ELR (cell line): Measurements from ENCODE around the gene IFT27.
"Not testable (repeated sequence)": the region's sequence is repeated elsewhere in the genome, so short reads cannot be mapped to it uniquely, and the experiment has no call there.

ENCODE experiments used
- DNase-seq: peaks from one replicate; pipeline ENCODE4 v3.0.0-alpha.2; 2015; ENCODE audit warnings: low read depth

Gene IFT27

GRCh38 chr22:36744413-36744765 lies 31.5 kb downstream of the IFT27 start:
- no peak for DNase-seq

GRCh38 chr22:36743591-36744412 lies 32.1 kb downstream of the IFT27 start:
- DNase-seq, result no peak

GRCh38 chr22:36743011-36743410 lies 32.9 kb downstream of the IFT27 start:
- no peak for DNase-seq

GRCh38 chr22:36741968-36742367 lies 34.0 kb downstream of the IFT27 start:
- DNase-seq, result no peak

DNA sequence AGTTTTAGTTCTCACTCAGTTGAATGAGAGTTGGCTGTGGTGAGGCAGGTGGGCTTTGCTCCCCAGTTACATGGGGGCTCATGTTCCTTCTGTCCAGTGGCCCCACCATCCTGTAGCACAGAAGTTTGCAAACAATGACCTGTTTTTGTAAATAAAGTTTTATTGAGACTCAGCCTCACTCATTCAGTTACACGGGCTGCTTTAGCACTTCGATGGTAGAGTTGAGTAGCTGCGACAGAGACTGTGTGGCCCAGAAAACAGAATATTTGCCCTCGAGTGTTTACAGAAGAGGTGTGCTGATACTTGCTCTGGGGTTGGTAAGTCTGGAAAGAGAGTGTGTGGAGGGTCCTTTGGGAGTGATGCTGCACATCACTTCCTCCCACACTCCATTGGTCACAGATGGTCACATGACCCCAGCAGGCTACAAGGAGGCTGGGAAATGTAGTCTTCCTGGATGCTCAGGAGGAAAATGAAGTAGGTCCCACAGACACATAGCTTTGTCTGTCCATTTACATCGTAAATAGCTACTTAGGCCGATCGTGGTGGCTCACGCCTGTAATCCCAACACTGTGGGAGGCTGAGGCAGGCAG lies 34.6 kb downstream of the IFT27 start:
- DNase-seq, result peak; percentile 28

DNA sequence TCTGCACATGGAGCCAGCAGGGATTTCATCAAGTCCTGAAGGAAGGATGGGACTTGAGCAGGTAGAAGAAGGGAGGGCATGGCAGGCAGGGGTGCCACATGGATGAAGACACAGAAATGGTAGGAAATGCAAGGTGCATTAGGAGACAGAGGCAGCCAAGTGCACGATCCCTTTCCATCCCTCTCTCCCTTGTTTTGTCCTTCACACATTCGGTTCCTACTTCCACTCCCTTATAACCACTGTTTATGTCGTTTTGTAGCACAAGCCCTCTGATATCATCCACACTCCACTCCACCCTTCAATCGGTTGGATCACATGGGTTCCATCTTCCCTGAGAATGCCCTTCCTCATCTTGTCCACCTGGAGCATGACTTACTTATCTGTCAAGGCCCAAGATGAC lies 35.2 kb downstream of the IFT27 start:
- DNase-seq, result no peak

- no peak for DNase-seq
Measured at GRCh38 chr22:36739185-36739584, 36.7 kb downstream of the IFT27 start.

- DNase-seq, result no peak
Measured at GRCh38 chr22:36738416-36739020, 37.4 kb downstream of the IFT27 start.

GRCh38 chr22:36737776-36738175 lies 38.1 kb downstream of the IFT27 start:
- no peak for DNase-seq

DNA sequence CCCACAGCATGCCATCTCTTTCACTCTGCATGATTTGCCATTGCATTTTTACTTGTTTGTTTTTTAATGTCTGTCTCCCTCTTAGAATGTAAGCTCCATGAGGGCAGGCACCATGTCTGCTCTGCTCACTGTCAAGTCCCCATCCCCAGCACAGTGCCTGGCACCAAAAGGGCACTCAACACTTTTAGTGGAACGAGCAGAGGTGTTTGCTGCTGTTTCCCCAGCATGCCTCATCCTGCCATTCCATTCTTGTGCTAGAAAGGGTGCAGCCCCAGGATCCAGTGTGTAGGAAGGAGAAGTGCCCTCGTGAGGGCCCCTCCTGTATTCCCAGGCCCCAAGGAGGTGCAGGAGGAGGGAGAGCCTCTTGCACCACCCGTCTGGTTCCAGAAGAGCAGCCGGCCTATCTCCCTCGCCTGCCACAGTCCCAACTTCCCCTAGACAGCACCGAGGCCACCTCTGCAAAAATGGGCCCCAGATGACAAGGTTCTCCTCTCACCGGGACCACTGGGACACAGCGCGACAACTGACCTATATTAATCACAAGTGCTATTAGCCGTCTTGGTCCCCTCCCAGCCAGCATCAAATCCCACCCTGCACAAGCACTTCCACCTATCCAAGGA lies 39.1 kb downstream of the IFT27 start:
- DNase-seq, result no peak

DNA sequence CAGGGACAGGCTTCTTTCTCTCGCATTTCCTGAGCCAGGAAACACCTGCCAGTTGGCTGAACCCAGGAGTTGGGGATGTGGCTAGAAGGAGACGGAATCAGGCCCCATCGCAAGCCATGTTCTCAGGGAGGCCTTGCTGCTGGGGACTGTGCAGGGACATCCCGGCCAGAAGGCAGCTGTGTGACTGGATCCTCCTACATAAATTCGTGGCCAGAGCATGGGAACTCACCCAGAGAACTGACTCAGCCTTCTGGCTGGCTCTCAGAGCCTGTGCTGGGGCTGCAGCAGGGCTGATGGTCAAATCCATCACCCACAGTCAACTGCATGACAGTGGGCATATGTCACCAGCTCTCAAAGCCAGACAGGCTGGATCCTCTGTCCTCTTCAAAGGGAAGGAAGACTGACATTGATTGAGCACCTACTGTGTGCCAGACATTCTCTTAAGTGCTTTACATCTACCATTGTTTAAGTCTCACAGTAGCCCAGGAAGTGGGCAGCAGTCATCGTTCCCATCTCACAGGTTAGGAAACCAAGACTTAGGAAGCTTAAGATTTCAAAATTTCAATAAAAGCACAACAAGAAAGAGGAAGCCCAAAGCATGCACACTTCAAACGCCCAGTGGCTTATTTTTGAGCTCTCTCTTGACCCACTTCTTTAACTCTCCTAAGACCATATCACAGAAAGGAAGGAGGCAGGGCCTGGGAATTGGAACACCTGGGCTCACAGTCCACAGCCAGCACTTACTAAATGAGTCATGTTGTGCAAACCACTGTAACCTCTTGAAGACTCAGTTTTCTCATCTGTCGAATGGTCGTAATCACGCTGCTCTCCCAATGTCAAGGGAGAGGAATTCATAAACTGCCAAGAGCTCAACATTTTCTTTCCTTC lies 41.5 kb downstream of the IFT27 start:
- peak; percentile 15 for DNase-seq

GRCh38 chr22:36733271-36733670 lies 42.6 kb downstream of the IFT27 start:
- no peak for DNase-seq

GRCh38 chr22:36732609-36733008 lies 43.3 kb downstream of the IFT27 start:
- DNase-seq, result no peak

GRCh38 chr22:36731916-36732315 lies 44.0 kb downstream of the IFT27 start:
- DNase-seq, result no peak

DNA sequence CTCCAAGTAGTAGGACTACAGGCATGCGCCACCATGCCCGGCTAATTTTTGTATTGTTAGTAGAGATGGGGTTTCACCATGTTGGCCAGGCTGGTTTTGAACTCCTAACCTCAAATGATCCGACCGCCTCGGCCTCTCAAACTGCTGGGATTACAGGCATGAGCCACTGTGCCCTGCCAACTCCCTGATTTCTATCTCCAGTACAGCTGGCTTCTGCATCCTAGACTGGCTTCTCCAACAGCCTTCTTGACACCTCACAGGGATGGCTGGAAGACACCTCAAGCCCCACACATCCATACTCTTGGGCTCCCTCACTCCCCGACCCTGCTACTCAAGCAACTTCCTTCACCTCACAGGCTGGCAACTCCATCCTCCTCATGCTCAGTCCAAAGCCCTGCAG lies 44.6 kb downstream of the IFT27 start:
- not testable (repeated sequence) for DNase-seq

DNA sequence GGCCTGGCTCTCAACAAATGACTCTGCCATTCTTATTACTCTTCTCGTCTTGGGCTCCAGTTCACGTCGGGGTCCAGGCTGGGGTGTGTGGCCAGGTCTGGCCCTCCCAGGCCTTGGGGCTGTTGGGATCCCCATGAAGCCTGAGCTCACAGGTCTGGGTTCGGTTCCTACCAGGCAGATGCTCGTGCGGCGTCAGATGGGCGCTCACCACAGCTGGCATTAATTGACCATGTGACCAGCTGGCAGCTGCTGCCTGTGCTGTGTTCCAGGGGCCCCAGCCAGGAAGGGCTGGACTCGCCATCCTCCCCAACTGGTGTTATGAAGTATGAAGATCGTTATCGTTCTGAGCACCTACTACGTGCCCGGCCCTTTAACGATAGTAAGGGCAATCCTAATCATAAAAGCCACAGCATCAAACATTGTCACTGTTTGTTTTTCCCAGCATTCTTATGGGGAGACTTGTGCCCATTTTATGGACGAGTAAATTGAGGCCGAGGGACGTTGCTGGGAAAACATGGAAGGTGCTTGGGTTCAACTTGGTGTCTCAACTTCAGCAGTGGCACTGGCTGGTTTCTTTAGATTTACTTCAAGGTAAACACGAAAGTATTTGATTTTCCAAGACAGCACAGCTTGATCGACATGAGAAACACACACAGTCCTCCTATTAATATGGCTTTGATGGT lies 45.6 kb downstream of the IFT27 start:
- no peak for DNase-seq

DNA sequence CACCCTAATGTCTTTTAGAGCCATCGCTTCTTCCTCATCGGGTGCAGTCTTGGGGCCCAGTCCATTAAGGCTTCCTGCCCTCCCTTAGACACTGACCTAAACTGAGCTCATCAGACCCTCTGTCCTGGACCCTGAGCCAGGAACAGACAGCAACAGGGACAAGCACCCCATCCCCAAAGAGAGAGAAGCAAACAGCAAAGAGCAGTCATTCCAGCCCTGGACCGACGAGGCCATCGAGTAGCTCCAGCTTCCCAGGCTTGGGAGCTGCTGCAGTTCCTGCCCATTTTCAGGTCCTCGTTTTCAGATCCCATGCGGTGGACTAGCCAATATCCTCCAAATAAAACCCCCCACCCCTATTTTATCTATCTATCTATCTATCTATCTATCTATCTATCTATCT lies 46.6 kb downstream of the IFT27 start:
- no peak for DNase-seq

DNA sequence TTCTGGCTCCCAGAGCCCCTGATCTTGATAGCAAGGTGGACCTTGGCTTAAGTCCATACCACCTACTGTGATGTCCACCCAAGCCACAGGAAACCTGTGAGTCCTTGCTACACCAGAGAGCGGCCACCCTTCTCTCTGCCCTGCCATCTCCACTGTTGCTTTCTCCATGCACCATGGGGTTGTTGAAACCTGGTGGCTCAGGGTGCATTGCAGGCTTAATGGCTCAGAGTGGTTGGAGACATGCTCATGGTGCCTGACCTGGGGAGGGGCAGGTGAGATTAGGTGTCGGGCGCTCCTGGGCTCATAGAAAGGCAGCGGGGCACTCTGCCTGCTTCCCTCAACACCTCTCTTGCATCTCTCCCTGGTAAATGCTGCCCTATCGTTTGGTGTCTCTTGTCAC lies 47.4 kb downstream of the IFT27 start:
- DNase-seq, result no peak

DNA sequence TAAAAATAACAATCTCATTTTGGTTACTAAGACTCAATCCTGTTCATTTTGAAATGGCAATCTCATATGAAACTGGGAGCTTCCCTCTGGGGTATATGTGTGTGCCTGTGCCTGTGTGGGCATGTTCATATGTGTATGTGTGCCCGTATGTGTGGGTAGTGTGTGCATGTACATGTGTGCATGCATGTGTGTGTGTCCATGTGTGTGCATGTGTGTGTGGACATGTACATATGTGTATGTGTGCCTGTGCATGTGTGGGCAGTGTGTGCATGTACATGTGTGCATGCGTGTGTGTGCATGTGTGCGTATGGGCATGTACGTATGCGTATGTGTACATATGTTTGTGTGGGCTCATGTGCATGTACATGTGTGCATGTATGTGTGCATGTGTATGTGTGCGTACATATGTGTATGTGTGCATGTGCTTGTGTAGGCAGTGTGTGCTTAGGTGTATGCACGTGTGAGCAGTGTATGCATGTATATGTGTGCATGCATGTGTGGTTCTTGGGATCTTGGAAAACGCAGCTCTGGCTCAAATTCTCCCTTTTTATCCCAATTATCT lies 47.9 kb downstream of the IFT27 start:
- DNase-seq, result no peak

GRCh38 chr22:36727110-36727509 lies 48.8 kb downstream of the IFT27 start:
- DNase-seq, result no peak

- no peak for DNase-seq
Measured at GRCh38 chr22:36726007-36726380, 49.9 kb downstream of the IFT27 start.
